ENCODE measurements around the gene RELN.

DNA sequence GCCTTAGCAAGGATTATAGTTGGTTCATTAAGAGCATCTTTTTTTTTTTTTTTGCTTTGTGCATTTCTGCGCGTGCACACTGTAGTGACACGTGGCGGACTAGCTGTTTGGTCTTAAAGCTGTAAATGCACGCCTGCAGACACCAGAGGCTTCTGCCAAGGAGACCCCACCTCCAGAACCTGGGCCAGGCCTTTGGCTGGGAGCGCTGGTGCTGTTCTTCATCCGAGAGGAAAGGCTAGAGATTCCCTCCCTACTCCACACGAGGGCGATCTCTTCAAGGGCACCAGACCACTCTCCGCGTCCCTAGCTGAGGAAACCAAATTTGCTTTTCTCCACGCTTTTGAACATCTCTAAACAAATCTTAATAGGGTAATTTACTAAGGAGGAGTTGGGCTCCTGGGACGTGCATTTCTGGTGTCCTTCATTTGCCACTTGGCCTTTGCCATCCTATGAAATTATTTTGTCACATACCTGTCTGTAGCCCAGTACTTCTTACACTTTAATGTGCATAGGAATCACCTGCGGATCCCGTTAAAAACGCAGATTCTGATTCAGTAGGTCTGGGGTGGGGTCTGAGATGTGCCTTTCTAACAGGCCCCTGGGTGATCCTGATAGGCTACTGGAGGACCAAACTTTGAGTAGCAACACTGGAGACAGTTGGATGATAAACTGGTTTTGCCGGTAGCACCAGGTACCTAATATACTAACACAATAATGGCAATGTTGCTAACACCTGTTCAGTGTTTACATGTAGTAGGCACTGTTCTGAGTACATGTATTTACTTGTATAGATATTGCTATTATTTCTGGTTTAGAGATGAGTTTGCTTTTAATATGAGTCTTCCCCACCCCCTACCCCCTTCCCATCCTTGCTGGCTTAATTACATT lies 542.1 kb downstream of the RELN start:
- TF ChIP-seq CTCF (conservative IDR thresholded peaks at IDR 0.05; ENCODE audit: low read depth, low read length) (peak; percentile 90), EZH2 (IDR thresholded peaks at IDR 0.05; ENCODE audit: low read length, unreplicated experiment) (no peak), EZH2phosphoT487 (IDR thresholded peaks at IDR 0.05; ENCODE audit: borderline replicate concordance, low read length) (no peak)
